BJ (cell line): ENCODE results near the gene LRP1-AS. TPM values are rescaled to one million over a fixed set of nuclear protein-coding genes. Genes with fewer than 3 reads are reported as not detected.

ENCODE experiments used
- CTCF ChIA-PET: fragments of 350-600 bp; formaldehyde crosslinking; extraction: SDS; loops from one replicate; lab custom pipeline; 2021; ENCODE audit warnings: antibody characterized with exemption, inconsistent platforms; lab: Yijun Ruan, JAX
- POLR2A ChIA-PET: fragments of 300-600 bp; sonication (Branson Sonifier 250); formaldehyde crosslinking; extraction: SDS; loops from one replicate; lab custom pipeline; 2021; ENCODE audit warnings: antibody characterized with exemption; lab: Charles Lee
- DNase-seq: peaks from one replicate; pipeline ENCODE4 v3.0.0-alpha.2; 2011; ENCODE audit warnings: low read depth
- H3K27me3 ChIP-seq: 2 replicates; pipeline ENCODE4 v1.6.0; 2011; ENCODE audit warnings: low read length; ENCODE audit not compliant: control insufficient read depth, insufficient read depth
- H3K36me3 ChIP-seq: 2 replicates; pipeline ENCODE4 v1.5.1; 2011; ENCODE audit warnings: low read length; ENCODE audit not compliant: control insufficient read depth, insufficient read depth
- H3K4me3 ChIP-seq: 2 replicates; pipeline ENCODE4 v1.5.1; 2011; ENCODE audit warnings: low read depth, mild to moderate bottlenecking, control low read depth, low read length
- polyA minus RNA-seq: library from RNA; depleted of rRNA, polyadenylated mRNA; stranded (reverse); fragments of >200 nt; gene quantifications from 2 replicates; pipeline ENCODE4 v1.2.3, GENCODE V29; 2011; rRNA and poly(A)+ RNA removed
- polyA plus RNA-seq: library from polyadenylated mRNA; depleted of rRNA; stranded (reverse); fragments of >200 nt; gene quantifications from 2 replicates; pipeline ENCODE4 v1.2.3, GENCODE V29; 2011; rRNA removed
- TF ChIP-seq, protein P1 (sequence below): IDR thresholded peaks from 2 replicates; pipeline ENCODE4 v1.5.1; 2011; ENCODE audit warnings: low read depth, mild to moderate bottlenecking, control low read depth, inconsistent platforms, low read length, moderate library complexity; ENCODE audit not compliant: insufficient read depth

The LRP1-AS gene
- polyA plus RNA-seq: not detected in 2 replicates
- polyA minus RNA-seq: not detected in 2 replicates

- DNase-seq: no peak
- CTCF ChIA-PET: interaction anchor here (0.9 to 5.0 kb wide), 6 partner anchors 17 to 96 kb away, joined by 3 to 23 read pairs (median 14); partner anchors contain the start of genes LRP1 and STAT6
- POLR2A ChIA-PET: interaction anchor here (0.6 kb wide), 3 partner anchors 20 to 422 kb away, joined by 4 to 6 read pairs (median 4); no protein-coding TSS in a partner anchor
- peaks cover 47% of the 10 kb centered on the region for H3K36me3 ChIP-seq
- H3K27me3 ChIP-seq: no peaks in the 10 kb centered on the region
- H3K4me3 ChIP-seq: no peak within 1 kb of the TSS
- TF ChIP-seq, protein P1, sequence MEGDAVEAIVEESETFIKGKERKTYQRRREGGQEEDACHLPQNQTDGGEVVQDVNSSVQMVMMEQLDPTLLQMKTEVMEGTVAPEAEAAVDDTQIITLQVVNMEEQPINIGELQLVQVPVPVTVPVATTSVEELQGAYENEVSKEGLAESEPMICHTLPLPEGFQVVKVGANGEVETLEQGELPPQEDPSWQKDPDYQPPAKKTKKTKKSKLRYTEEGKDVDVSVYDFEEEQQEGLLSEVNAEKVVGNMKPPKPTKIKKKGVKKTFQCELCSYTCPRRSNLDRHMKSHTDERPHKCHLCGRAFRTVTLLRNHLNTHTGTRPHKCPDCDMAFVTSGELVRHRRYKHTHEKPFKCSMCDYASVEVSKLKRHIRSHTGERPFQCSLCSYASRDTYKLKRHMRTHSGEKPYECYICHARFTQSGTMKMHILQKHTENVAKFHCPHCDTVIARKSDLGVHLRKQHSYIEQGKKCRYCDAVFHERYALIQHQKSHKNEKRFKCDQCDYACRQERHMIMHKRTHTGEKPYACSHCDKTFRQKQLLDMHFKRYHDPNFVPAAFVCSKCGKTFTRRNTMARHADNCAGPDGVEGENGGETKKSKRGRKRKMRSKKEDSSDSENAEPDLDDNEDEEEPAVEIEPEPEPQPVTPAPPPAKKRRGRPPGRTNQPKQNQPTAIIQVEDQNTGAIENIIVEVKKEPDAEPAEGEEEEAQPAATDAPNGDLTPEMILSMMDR: 0 out of 2 replicates have a peak, but pooled peaks have one; percentile 9
These were observed at the start of gene LRP1-AS for GRCh38 chr12:57146961-57147944. LRP1-AS (minus strand) TSS chr12:57147619.

DNA sequence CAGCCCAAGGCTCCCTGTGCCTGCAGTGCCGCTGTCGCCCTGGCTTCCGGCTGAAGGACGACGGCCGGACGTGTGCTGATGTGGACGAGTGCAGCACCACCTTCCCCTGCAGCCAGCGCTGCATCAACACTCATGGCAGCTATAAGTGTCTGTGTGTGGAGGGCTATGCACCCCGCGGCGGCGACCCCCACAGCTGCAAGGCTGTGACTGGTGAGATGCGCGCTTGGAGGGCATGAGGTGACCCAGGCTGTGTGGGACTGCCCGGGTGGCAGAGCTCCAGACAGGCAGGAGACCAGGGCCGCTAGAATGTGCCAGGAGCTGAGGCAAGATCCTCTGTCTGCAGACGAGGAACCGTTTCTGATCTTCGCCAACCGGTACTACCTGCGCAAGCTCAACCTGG, 49.5 kb upstream of the LRP1-AS start:
- ChIA-PET CTCF (interaction anchor here (0.6 to 4.8 kb wide), 6 partner anchors 9 to 124 kb away, joined by 3 to 33 read pairs (median 4); no protein-coding TSS in a partner anchor), POLR2A (no interaction called here)
- DNase-seq: no peak
- Histone ChIP-seq H3K36me3 (peaks cover 97% of the 10 kb centered on the region), H3K4me3 (no peak overlapping the region), H3K27me3 (no peaks in the 10 kb centered on the region)
- TF ChIP-seq, protein P1: no peak

- POLR2A ChIA-PET: no interaction called here
- no peak for DNase-seq
- TF ChIP-seq, protein P1: no peak
- H3K4me3 ChIP-seq: no peak overlapping the region
- H3K36me3 ChIP-seq: peaks cover 97% of the 10 kb centered on the region
- no peaks in the 10 kb centered on the region for H3K27me3 ChIP-seq
- CTCF ChIA-PET: interaction anchor here (0.6 to 4.8 kb wide), 7 partner anchors 9 to 123 kb away, joined by 3 to 33 read pairs (median 3); no protein-coding TSS in a partner anchor
These were observed 49.0 kb upstream of the LRP1-AS start for GRCh38 chr12:57196439-57196838.

DNA sequence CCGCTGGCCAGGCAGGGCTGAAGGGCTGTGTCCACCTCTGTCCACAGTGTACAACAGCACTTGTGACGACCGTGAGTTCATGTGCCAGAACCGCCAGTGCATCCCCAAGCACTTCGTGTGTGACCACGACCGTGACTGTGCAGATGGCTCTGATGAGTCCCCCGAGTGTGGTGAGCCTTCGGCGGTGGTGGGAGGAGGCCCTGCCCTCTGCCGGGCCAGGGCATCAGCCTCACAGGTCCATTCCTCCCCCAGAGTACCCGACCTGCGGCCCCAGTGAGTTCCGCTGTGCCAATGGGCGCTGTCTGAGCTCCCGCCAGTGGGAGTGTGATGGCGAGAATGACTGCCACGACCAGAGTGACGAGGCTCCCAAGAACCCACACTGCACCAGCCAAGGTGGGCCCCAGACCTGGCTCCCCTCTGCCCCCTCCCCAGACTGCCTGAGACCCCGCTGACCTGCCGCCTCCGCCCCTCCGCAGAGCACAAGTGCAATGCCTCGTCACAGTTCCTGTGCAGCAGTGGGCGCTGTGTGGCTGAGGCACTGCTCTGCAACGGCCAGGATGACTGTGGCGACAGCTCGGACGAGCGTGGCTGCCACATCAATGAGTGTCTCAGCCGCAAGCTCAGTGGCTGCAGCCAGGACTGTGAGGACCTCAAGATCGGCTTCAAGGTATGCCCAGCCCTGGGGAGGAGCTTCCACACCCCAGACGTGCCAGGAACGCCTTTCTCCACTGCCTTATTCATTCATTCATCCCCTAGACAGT, 48.4 kb upstream of the LRP1-AS start:
- Histone ChIP-seq H3K36me3 (peaks cover 98% of the 10 kb centered on the region), H3K4me3 (no peak overlapping the region), H3K27me3 (no peaks in the 10 kb centered on the region)
- POLR2A ChIA-PET: no interaction called here
- DNase-seq: no peak
- TF ChIP-seq, protein P1: no peak
- CTCF ChIA-PET: interaction anchor here (0.6 to 4.8 kb wide), 6 partner anchors 12 to 265 kb away, joined by 3 to 33 read pairs (median 4); no protein-coding TSS in a partner anchor
